CD4-positive, alpha-beta T cell treated with Interleukin-4 for 1 hour (primary cell): ENCODE data around the gene ELF4.

Experiments
- DNase-seq, 2 donors: peaks; one replicate each; pipeline ENCODE4 v3.0.0-alpha.2; 2020 to 2022

ELF4 gene

DNA sequence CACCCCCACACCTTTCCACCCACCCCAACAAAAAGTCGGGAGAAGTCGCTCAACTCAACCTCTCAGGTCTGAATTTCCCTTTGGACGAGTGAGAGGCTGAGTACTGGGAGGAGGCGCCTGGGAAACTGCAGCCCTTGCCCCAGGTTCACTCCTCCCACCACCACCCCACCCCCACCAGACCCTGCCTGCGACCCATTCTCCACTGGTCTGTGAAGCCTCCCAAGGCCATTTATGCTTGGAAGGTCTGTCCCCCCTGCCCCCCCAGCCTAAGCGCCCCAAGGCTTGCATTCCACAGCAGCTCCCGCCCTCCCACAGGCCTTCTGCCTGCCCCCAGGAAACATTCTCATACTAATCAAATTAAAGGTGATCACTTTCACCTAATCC, 27.2 kb downstream of the ELF4 start:
- DNase-seq, result no peak

DNA sequence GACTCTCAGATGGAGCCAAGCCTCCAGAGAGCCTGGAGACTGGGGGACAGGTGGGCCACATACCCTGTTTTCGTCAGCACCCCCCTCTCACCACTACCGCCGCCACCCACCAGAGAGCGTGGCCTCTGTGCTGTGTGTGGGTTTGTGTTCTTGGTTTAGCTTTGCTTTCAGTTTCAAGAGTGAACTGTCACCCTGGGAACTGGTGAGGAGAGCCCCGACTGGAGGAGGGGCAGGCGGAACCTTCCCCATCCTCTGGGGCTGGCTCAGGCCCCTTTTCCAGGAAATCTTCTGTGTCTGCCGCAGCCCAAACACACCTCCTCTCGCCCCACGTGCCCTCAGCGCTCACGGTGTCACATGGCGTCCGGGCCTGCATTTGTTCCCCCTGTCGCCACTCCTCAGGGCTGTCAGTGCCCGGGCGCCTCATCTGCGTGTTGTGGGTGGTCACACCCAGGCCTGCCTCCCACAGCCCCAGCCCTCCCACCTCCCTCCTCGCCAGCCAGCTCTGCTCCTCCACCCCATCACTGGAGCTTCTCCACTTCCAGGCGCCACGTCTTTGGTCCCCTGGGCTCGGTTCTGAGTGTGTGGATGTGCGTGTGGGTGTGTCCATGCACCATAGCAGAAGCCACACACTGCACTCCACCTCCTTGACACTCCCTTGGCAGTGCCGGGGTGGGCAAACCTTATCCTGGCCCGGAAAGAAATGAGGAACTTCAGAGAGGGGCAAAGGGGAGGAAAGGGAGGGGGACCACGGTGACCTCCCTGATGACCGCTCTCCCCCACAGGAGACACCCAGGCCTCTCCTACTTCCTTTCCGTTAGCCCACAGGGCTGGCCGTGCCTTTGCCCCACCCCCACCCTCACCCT, 27.8 kb downstream of the ELF4 start:
- peak; percentile 86 to 89 for DNase-seq

DNA sequence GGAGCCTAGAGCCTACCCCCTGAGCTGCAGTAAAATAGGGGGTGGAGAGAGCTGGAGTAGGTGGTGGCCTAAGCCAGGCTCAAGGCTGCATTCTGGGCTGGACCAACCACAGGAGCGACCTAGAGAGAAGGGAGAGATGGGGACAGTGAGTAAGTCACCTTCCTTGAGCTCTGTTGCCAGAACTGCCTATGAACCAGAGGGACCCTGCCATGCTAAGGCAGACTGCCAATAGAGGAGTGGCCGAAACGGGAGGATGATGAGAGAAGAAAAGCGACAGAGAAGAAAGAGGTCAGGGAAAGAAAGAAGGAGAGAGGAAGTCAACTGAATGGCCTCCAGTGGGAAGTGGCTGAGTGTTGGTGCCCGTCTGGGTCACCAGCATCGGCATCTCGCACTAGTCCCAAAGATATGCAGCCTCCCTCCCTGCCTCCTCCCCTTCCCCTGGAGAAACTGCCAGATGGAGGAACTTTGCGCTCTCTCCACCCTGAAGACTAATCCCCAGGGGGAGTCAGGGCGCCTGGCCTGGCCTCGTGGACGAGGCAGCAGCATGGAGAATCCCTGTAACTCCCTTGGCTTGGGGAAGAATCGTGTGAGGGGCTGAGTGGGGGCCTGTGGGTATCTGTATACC, 28.8 kb downstream of the ELF4 start:
- DNase-seq, result no peak

DNA sequence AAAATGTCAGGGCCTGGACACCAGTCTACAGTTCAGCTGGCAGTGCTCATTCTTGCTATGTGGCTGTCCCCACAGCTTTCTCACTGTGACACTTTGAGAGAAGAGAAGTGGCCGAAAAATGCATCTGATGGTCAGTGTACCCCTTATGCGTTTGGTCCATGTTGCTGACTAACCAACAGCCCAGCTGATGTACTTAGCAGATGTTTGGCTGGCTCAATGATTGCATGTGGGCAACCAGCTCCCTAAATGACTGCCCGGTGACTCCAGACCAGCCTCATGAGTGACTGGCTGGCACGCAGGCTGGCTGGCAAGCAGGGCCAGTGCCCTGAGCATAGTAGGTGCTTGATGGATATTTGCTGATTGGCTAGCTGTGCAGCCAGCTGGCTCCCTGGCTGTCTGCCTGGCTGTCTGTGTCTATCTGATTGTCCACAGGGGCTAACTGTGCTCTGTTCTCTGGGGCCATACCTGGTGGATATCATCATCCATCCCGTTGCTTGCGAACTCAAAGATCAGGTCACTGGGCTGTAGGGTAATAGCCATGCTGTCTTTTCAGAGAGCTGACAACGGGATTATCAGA, 29.4 kb downstream of the ELF4 start:
- no peak for DNase-seq

DNA sequence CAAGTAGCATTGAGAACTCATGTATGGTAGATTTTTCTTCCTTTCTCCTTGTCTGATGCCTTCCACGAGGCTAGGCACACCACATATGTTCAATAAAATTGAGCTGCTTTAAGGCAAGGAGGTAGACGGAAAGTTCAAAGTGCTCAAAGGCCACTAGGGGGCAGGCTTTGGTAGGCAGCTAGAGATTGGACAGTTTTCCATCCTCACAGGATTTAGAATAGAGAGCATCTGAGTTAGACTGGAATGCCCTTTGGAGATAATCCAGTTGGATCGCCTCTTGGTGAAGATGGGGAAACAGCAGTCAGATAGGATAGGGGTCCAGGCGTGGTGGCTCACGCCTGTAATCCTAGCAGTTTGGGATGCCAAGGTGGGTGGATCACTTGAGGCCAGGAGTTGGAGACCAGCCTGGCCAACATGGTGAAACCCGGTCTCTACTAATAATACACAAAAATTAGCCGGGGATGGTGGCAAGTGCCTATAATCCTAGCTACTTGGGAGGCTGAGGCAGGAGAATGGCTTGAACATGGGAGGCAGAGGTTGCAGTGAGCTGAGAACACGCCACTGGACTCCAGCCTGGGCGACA, 30.4 kb downstream of the ELF4 start:
- peak; percentile 64 to 70 for DNase-seq

DNA sequence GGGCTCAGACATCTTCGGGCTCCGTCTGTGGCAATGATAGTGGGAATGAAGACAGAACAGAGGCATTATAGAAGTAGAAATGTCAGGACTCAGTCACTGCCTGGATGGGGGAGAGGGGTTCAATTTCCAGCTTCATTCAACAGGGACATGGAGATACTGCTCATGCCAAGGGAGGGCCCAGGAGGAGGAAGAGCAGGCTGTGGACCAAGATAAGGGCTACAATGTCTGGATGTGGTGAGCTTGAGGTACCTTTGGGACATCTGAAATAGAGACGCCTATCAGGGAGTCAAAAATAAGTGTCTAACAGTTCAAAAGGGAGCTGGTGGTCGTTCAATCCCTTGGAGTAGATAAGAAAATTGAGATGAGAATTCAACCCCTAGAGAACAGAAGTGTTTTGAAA, 34.5 kb downstream of the ELF4 start:
- no peak for DNase-seq

DNA sequence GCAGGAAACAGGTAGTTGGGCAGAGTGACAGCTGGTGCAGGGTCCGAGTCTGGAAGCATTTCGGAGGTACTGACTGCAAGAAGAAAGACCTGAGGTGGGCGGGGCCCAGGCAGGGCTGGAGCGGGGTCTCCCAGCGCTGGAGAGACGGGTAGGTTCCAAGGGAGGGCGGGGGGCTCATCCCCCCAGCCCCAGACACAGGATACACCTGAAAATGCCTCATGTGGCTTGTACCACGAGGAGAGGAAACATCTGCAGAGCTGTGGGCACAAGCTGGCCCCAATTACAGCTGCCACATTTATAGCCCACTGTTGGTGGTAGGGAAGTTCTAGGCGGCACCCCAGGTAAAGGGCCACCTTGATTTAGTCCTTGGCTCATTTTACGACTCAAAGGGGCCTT, 38.0 kb downstream of the ELF4 start:
- DNase-seq, result no peak

DNA sequence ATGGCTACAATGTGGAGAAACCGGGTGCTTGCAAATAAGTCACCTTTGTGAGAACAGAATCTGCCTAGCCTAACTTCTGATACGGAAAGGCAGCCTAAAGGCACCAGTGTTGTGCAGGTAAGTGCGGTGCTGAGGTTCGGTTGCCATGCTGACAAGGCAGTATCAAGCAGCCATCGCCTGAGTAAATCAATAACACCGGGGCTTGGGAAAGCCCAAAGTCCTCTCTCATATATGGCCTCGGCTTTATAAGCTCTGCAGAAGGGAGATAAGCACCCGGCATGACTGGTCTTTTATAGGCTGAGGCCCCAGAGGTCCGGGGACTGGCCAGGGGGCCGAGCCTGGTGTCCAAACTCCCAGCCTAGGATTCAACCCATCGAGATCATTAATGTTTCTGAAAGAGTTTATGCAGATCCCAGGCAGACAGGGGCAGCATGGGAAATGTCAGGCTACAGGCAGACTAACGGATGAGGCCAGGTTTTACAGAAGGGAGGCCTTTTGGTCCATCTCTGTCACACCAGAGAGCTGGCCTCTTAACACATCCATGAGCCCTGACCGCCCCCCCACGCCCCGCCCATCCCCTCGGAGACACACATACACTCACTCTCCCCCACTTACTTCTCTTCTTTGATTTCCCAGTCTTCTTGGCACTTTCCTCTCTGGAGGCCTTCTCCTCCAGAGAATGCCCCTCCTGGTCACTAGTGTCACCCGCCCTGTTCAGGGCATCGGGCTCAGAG, 38.5 kb downstream of the ELF4 start:
- DNase-seq, result no peak

DNA sequence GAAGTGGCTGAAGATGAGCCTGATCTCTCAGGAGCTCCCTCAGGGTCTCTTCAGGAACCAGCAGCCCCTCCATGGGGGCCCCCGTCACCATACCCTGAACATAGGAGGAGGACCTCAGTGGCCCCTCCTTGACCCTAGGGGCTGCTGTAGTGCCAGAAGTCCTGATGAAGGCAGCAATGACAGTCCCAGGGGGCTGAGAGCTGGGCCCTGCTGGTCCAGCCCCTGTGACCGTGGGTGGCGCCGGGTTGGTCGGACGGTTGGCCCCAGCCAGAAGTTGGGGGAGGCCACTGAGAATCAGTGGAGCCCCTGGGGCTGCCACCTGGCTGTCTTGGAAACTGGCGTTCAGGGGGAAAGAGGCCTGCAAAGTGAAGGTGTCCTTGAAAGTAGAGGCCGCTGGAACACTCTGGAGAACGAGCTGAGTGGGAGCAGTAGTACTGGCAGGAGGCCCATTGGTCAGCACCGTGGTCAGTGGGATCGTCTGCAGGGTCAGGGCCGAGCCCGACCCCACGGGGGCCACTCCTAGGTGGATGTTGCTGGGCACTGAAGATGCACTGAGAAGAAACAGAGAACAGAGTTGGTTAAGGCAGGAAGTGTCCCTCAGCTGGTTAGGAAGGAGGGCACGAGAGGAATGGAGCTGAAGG, 43.2 kb downstream of the ELF4 start:
- no peak for DNase-seq

DNA sequence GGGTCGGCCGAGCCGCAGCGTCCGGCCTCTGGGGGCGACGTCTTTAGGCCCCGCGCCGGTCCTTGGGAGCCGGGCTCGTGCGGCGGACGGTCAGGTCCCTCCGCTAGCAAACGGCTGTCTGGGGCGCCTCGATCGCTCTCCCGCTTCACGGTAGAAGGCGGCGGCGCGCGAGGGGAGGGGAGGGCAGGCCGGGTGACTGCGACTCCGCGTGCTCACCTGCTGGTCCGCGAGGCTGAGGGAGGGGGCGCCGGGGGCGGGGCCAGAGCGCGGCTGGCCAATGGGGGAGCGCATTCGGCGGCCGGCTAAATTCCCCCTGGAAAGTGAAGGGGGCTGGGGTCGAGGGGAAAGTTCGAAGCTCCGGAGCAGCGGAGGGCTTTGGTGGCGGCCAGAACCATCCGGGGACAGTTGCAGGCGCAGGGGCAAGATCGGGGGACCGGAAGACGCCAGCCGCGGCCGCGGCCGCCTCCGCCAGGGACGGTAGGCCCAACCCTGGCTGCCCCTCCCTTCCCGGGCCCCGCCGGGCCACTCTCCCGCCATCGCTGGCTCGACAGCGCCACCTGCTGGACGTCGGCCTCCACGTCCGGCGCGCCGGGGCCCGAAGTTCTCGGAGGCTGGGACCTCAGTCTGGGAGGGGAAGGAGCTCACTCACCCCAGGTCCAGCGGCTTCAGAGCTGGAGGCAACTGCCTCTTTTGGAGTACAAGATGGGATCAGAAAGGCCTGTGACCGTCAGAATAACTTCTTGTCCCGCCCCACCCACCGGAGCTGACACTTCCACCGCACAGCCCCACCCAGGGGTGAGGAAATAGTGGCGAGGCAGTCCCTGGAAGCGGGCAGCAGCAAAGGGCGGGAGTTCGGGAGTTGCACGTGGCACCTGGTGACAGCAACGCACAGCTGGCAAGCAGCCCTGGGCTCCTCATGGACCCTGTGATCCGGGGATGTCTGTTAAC, 49.9 kb downstream of the ELF4 start:
- DNase-seq, result peak; percentile 77 to 78

DNA sequence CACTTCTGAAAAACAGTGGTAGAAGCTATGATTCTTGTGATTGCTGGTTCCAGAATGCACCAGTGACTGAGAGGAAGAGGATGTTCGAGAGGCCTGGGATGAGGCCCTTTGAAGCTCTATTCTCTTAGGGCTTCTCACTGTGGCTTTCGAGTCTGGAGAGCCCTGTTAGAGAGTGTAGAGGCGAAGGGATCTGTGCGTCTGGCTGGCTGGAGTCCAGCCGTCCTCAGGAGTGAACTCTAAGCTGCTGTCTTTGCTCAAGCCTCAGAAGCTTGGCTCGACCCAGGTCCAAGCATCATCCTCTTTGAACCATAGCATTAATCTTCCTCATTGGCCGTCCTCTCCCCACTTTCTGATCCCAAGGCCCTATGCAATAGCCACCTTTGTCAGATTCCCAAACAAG, 51.6 kb downstream of the ELF4 start:
- DNase-seq, result no peak

DNA sequence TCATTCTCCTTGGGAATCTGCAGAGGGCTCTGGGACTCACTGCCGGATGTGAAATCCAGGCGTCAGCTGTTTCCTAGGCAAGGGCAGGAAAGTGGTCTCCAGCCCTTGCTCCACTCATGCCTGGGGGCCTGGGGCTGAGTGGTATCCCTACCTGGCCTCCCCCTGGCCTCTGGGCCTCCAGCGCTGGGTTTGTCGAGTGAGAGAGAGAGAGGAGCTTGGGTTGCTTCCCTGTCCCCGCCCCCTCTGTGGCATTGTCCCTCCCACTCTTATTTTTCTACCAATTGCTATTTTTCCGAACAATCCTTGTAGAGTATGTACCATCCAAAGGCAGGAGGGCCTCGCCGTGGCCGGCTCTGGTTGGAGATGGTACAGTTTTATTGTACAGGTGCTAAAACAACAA, 53.1 kb downstream of the ELF4 start:
- no peak for DNase-seq

DNA sequence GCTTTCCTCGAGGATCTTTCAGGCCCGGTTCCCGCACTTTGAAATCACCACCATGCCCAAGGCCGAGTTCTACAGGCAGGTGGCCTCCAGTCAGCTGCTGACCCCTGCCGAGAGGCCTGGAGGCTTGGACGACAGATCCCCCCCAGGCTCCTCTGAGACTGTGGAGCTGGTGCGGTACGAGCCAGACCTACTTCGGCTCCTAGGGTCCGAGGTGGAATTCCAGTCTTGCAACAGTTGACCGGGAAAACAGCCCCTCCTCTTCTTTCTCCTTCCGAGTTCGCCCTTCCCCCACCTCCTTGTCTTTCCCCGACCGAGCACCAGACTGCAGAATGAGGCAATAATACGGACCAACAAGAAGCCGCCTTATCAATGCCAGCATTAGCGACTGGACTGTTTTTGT, 54.4 kb downstream of the ELF4 start:
- no peak for DNase-seq

DNA sequence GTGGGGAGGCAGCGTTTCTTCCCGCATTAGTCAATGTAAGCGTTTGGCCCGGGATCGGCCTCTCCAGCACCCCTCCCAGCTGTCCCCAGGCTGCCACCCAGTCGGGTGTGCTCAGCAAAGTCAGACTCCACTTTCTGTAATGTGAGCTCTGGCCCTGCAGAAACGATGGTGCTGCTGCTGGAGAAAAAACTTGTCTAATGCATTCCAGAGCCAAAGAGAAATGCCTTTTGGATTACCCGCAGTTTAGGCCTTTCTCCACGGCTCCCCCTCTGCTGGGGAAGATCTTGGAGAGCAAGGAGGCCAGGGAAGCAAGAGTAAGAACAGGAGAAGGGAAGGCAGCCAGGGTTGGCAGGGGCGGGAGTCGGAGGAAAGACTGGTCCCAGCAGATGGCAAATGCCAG, 55.2 kb downstream of the ELF4 start:
- no peak for DNase-seq

DNA sequence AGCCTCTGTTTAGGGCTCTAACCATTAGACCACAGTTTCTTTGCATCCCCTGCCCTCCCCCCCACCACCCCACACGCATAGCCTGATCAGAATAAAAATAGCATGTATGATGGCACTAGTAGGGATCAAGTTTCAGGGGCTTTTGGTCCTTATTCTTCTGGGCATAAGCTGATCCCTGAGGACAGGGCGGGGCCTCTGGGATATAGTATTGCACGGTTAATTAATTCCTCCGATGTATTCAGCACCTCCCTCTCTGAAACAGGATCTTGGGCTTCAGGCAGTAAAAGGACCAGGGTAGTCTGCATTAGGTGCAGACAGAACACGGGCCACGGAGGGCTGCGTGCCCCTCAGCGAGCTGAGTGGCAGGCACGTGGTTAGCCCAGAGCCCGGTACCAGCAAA, 57.1 kb downstream of the ELF4 start:
- no peak for DNase-seq

DNA sequence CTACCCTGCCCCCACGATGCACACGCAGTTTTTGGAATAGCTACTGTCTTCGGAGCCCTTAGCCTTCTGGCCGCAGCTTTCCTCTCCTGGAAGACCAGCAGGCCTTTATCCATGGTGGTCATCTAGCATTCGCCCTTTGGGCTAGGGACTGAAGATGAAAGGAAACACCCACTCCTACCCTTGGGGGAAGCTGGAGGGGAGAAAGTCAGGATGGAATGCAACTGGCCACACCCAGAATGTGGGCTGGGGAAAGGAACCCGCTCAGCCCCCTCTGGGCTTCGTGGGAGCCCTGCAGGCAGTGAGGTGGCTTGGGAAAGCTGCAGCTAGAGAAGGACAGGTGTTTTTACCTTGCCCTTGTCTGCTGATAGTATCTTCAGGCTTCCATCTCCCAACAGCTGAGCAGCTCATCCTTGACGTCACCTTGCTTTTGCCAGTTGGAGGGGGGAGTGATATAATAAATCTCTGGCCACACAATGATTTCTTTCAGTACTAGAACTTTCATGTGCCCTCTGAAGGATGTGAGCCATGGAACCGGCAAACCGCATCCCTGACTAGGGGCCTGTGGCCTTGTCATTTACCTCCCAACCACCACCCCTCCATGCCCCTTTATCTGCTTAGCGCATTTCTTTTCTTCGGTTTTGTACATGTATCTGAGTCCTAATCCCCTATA, 59.0 kb downstream of the ELF4 start:
- no peak for DNase-seq

DNA sequence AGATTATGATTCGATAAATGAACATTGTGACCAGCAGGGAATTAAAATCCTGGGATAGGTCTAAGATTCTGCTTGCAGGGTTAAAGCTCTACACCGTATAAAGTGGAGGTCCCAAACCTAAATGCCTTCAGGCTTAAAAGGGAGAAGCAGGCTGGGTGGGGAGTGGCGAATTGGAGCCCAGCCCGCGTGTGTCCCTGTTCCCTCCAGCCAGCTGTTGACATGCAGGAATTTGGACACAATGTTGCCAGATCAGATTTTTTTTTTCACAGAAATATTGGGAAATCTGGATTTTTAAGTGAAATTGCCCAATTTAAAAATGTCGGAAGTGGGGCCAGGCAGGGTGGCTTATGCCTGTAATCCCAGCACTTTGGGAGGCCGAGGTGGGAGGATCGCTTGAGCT, 60.5 kb downstream of the ELF4 start:
- no peak for DNase-seq

DNA sequence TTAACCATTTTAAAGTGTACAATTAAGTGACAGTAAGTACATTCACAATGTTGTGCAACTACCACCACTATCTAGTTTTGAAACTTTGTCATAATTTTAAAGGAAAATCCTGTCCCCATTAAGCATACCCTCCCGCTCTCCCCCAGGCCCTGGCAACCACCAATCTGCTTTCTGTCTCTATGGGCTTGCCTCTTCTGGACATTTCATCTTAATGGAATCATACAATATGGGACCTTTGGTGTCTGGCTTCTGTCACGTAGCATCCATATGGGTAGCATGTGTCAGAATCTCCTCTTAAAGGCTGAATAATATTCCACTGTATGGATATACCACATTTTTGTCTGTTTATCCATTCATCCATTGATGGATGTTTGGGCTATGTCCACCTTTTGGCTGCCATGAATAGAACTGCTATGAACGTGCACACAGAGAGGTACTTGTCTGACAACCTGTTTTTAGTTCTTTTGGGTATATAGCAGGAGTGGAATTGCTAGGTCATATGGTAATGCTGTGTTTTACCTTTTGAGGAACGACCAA, 61.5 kb downstream of the ELF4 start:
- DNase-seq, result no peak

DNA sequence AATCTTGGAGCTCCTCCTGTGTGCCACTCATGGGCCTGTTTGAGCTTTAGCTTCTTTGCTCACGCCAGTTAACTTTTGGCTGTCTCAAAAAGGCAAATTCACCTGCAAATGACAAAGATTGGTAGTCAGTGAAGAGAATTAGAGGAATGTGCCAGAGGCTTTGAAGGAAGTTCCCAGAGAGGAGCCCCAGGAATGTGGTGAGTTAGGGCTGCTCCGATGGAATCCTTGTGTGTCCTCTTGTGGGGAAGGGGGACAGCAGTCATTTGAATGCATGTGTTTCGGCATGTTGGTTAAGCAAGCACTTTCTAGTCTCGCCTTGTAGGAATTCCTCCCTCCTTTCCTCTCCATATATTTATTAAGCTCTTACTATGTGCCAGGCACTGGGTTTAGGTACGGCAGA, 62.9 kb downstream of the ELF4 start:
- DNase-seq, result no peak

DNA sequence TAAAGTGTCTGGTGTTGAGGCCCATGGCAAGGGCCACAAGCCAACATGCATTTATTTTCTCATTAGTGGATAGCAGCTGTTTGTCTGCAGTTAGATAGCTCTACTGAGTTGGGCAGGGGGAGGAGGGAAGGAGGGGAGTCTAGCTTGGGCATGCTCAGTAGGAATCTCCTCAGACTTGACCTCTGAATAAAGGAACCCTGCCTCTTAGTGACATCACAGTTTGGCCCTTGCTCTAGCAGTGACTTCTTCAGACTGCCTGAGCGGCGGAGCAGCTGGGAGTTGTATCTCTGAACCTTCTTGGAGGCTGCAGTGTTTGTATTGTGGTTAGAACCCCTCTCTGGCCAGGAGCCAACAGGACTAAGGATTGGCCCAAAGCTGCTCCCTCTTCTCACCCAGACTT, 70.5 kb downstream of the ELF4 start:
- DNase-seq, result no peak

DNA sequence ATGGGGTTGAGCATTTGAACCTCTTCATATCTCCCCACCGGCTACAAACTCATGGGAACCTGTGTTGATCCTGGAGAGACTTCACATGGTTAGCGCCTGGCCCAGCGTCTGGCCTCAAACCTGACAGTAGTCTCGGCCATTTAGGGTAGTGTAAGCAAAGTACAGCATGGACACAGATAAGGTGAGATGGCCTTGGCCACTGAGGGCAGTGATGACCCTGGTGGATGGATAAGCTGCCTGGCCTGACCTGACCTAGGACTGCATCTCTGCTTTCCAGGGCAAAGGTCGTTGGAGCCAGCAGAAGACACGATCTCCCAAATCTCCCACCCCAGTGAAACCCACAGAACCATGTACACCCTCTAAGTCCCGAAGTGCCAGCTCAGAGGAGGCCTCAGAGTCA, 76.1 kb downstream of the ELF4 start:
- no peak for DNase-seq
